Measurements from ENCODE around the gene NLRP7. TPM values are rescaled to one million over a fixed set of nuclear protein-coding genes. Genes with fewer than 3 reads are reported as not detected.

Gene NLRP7
- total RNA-seq, 1 experiment from 2014 or later, result 1.1 TPM

DNA sequence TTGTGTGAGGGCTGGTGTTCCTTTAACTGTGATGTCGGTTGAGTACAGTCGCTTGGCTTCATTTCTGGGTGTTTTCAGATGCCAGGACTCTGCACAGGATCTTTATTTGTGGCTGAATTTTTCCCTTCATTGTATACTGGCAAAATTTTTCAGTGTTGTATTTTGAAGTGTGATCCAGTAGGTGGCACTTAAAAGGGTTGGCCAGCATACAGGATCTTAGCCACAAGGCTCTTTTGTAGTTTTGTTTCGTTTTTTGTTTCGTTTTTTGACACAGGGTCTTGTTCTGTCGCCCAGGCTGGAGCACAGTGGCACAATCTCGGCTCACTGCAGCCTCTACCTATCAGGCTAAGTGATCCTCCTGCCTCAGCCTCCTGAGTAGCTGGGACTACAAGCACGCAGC, 64.6 kb downstream of the NLRP7 start:
- H2AK5ac ChIP-seq (ENCODE audit: insufficient read length, low read length), result no peak overlapping the region
- no peak overlapping the region for H2BK20ac ChIP-seq (ENCODE audit: low read depth, low read length, poor library complexity, severe bottlenecking)
- no peaks in the 10 kb centered on the region for H3K79me2 ChIP-seq (ENCODE audit: insufficient read depth, low read length)
- peaks cover 7 to 94% of the 10 kb centered on the region in 2 experiments for H3K9me3 Mint-ChIP-seq
- H2BK120ac ChIP-seq (ENCODE audit: low read depth, low read length, poor library complexity, severe bottlenecking), result no peak overlapping the region
- no peak overlapping the region for H3K9ac ChIP-seq (ENCODE audit: extremely low read depth, insufficient read length, low read length)
- no peaks in the 10 kb centered on the region for H3K79me1 ChIP-seq (ENCODE audit: insufficient read depth, low read depth, low read length, poor library complexity, severe bottlenecking)
- no peak overlapping the region for H3K4me2 ChIP-seq (ENCODE audit: insufficient read depth, insufficient read length, low read length)
- H3K27ac Mint-ChIP-seq, result no peak overlapping the region; a peak in 1 of 7 replicates
- H4K5ac ChIP-seq (ENCODE audit: insufficient read length, low read depth, low read length), result no peak overlapping the region
- no peak overlapping the region for H4K91ac ChIP-seq (ENCODE audit: insufficient read length, low read depth, low read length)
- no peak overlapping the region for H3K18ac ChIP-seq (ENCODE audit: insufficient read length, low read depth, low read length)
- no peaks in the 10 kb centered on the region for H3K23me2 ChIP-seq (ENCODE audit: insufficient read length, low read depth, low read length, poor library complexity, severe bottlenecking)
- H2BK5ac ChIP-seq (ENCODE audit: insufficient read length, low read length), result no peak overlapping the region
- H2BK12ac ChIP-seq (ENCODE audit: insufficient read length, low read depth, low read length), result no peak overlapping the region
- no peaks in the 10 kb centered on the region for H3K4me1 ChIP-seq (ENCODE audit: insufficient read depth, low read length)
- H3K27me3 ChIP-seq (ENCODE audit: insufficient read depth, low read length), result no peaks in the 10 kb centered on the region
- no CpG with 5 or more reads among the region's 7 CpGs for WGBS (ENCODE audit: extremely low coverage, insufficient read length, low lambda C conversion rate)
- no peak overlapping the region for H2AFZ ChIP-seq (ENCODE audit: low read length)
- H3K56ac ChIP-seq (ENCODE audit: insufficient read length, low read depth, low read length), result no peak overlapping the region
- no peak for DNase-seq
- H3T11ph ChIP-seq (ENCODE audit: low read length), result no peak overlapping the region
- H3K4me1 Mint-ChIP-seq, result peaks cover 0 to 10% of the 10 kb centered on the region in 2 experiments; a peak in 2 of 4 replicates
- no peak overlapping the region for H3K27ac ChIP-seq (ENCODE audit: insufficient read length, low read depth, low read length)
- peaks cover 34% of the 10 kb centered on the region for H3K27me3 Mint-ChIP-seq (ENCODE audit: low read depth)
- no peaks in the 10 kb centered on the region for H4K20me1 ChIP-seq (ENCODE audit: control insufficient read depth, insufficient read depth, insufficient read length)
- H3K9me3 ChIP-seq (ENCODE audit: control insufficient read depth, low read depth, low read length), result no peaks in the 10 kb centered on the region
- no peak overlapping the region for H4K8ac ChIP-seq (replicated peaks; ENCODE audit: insufficient read length, low read depth, low read length)
- no peak overlapping the region for H3K23ac ChIP-seq (ENCODE audit: insufficient read length, low read depth, low read length)
- no peak overlapping the region for H3K14ac ChIP-seq (ENCODE audit: insufficient read depth, low read length)
- peaks cover 0 to 5% (median 0%) of the 10 kb centered on the region in 3 experiments; a peak in 3 of 7 replicates for H3K36me3 Mint-ChIP-seq (ENCODE audit: insufficient read depth in 1 of 3, low read depth in 3 of 3)
- TF ChIP-seq, protein P1, sequence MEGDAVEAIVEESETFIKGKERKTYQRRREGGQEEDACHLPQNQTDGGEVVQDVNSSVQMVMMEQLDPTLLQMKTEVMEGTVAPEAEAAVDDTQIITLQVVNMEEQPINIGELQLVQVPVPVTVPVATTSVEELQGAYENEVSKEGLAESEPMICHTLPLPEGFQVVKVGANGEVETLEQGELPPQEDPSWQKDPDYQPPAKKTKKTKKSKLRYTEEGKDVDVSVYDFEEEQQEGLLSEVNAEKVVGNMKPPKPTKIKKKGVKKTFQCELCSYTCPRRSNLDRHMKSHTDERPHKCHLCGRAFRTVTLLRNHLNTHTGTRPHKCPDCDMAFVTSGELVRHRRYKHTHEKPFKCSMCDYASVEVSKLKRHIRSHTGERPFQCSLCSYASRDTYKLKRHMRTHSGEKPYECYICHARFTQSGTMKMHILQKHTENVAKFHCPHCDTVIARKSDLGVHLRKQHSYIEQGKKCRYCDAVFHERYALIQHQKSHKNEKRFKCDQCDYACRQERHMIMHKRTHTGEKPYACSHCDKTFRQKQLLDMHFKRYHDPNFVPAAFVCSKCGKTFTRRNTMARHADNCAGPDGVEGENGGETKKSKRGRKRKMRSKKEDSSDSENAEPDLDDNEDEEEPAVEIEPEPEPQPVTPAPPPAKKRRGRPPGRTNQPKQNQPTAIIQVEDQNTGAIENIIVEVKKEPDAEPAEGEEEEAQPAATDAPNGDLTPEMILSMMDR (conservative IDR thresholded peaks at IDR 0.05), result peak; percentile 25; the same call in 2 of the 3 replicates
- H3K4me3 Mint-ChIP-seq, result no peak overlapping the region
- no peak overlapping the region for H3K4ac ChIP-seq (ENCODE audit: low read depth, low read length)
- no peak overlapping the region for H2BK15ac ChIP-seq (ENCODE audit: low read depth, low read length)
